Measurements from ENCODE around the gene NCOA6. TPM values are rescaled to one million over a fixed set of nuclear protein-coding genes. Genes with fewer than 3 reads are reported as not detected.

The NCOA6 gene
- 7.2 and 9.2 TPM in 2 replicates for total RNA-seq

GRCh38 chr20:34825530-34826362 lies at the start of gene NCOA6:
NCOA6 (minus strand) TSS chr20:34825651; CDS start chr20:34782355, 43,296 bp downstream.

GRCh38 chr20:34872622-34873224 lies 47.3 kb upstream of the NCOA6 start, which contains the start of gene GGT7:
GGT7 (minus strand) TSS chr20:34872856; CDS start chr20:34872815, 41 bp downstream.

GRCh38 chr20:34704177-34705007 lies 121.1 kb downstream of the NCOA6 start, which contains the start of gene TP53INP2:
TP53INP2 (plus strand) TSS chr20:34704344; CDS start chr20:34708740, 4,396 bp downstream.

GRCh38 chr20:34676642-34677373 lies 148.6 kb downstream of the NCOA6 start, which contains the start of gene PIGU:
PIGU (minus strand) TSS chr20:34677092; CDS start chr20:34677085, 7 bp downstream.

Other genes with a start within 250 kb of the NCOA6 start
- gene PIGU, start 148.6 kb downstream of the NCOA6 start, total RNA-seq, result 14.0 and 21.0 TPM in 2 replicates
- 4.6 and 5.7 TPM in 2 replicates for gene TP53INP2, start 121.3 kb downstream of the NCOA6 start, total RNA-seq
- gene GGT7, start 47.2 kb upstream of the NCOA6 start, total RNA-seq, result 9.5 and 14.7 TPM in 2 replicates
- gene ACSS2, start 51.0 kb upstream of the NCOA6 start, total RNA-seq, result 125 TPM in 2 replicates
- gene GSS, start 130.2 kb upstream of the NCOA6 start, total RNA-seq, result 111 and 135 TPM in 2 replicates
- gene MYH7B, start 130.2 kb upstream of the NCOA6 start, total RNA-seq, result under 0.01 TPM in 1 of 2 replicates, not detected in the other